SK-N-DZ (cell line): Measurements from ENCODE around the gene CLEC16A.
"Not testable (repeated sequence)": the region's sequence is repeated elsewhere in the genome, so short reads cannot be mapped to it uniquely, and the experiment has no call there.

Experiments used
- DNase-seq: peaks from one replicate; pipeline ENCODE4 v3.0.0-alpha.2; 2015; ENCODE audit warnings: low spot score

Gene CLEC16A

DNA sequence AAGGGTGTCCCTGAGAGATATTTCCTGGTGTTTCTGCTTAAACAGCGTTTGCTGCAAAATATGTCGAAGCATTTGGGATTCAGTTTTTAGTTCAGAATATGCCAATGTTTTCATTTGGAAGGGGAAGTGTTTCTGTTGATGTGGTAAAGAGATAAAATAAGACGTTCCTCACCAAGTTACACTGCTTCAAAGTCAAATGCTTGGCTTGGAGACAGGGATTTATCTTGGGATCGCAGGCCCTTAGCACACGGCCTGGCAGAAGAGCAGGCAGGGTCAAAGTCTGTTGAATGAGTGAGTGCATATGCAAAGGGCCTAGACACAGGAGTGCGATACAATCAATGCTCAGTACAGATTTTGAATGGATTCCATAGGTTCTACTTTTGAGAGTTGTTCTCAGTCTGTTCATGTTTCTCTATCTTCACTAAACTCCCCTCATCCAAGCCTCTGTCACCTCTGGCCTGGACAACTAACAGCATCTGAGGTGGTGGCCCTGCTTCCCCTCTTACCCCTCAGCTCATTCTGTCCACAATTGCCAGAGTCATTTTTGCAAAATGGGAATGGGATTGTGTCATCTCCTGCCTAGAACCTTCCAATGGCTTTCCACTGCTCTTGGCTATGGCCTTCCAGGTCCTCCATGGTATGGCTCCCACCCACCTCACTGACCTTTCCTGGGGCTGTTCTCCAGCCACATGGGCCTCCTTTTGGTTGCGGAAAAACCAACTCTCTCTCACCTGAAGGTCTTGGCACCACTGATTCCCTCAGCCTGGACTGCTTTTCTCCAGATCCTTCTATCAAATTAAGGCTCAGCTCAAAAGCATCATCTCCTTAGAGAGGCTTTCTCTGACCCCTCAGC lies 5.3 kb upstream of the CLEC16A start:
- no peak for DNase-seq

DNA sequence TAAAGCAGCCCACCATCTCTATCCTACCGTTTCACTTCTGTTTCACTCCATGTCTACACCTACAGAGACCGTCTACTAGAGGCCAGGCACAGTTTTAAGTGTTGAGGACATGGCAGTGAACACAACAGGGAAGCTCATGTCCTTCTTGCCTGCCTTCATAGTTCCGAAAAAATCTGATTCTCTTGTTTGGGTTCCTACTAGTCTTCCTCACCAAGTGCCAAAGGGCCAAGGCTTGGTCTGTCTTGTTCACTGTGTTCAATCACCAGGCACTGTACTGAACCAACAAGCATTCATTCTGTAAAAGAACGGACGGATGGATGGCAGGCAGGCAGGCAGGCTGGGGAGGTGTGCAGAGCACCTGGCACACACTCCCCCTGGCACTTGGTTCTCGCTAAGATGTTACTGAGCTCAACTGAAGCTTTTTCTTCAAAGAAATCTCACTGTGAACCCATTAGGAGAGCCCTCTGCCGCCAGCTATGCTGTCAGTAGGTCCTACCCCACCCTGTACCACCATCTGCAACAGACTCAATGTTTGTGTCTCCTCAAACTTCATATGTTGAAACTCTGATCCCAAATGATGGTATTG lies 4.6 kb upstream of the CLEC16A start:
- DNase-seq: no peak

DNA sequence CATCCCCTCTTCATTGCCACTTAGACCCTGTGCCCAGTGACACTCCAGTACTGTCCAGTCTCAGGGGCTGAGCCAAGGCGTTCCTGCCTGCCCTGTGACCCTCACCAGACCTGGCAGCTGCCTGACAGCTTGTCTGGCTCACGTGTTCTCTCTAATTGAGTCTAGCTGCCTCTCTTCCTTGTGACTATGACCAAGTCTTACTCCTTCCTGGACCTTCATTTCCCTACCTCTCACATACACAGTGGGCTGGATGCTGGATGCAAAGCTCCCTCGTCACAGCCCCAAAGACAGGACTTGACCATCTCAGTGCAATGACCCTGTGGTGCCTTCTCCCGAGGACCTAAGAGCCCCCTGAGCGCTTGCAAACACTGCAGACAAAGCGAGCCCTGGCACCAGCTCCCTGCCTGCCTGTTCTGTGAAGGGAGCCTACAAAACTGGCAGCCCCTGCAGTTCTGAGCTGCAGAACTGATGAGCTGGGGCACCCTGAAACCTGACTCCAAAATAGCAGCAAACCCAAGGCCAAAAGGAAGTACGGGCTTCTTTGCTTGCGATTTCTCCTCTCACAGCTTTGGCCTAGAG lies 3.8 kb upstream of the CLEC16A start:
- no peak for DNase-seq

DNA sequence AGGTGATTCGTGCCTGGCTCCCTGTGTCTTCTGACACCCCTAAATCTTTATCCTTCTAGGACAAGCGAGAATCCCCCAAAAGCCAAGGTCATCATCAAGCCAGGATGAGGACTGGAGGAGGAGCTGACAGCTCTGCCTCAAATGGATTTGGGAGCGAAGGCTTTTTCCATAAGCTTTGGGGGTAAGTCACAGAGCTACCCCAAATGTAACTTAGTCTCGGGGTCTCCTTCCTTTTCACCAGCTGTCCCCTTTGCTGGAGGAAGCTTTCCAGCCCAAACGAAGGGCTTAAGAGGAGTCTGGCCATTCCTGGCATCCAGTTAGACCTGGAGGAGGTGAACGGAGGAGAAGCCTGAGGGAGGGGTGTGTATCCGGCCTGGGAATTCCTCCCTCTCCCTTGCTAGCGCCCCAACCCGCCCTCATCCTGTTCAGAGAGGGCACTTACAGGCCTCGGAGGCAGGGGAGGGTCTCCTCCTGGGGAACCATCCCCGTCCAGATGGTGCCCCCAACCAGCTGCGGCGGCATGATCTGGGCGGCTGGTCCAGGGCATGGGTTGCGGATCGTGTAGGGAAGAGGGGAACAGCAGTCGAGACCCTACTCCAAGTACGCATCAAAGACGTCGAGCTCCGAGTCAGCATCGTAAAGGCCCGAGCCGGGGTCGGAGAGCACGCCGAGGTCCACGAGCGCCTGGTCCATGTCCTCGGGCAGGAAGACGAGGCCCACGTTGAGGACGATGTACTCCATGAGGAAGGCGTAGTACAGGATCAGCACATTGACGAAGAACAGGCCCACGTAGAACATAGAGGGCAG lies 3.0 kb upstream of the CLEC16A start:
- DNase-seq: no peak

DNA sequence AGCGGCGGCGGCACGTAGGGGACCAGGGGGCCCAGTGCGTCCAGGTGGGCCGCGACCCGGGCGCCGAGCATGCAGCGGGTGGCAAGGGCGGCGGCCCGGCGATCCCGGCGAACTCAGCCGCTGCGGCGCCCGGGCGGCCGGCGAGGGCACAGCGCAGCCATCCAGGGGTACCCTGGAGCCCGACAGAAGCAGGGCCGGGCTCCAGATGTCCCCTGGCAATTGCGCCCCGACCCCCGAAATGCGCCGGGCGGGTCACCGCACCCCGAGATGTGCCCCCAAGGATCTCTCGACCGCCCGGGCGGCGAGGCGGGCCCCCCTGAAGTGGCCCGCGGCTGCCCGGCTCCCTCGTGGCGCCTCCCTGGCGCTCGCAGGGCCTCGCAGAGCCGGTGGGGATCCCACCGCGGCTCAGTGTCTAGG lies 2.4 kb upstream of the CLEC16A start:
- DNase-seq: not testable (repeated sequence)

DNA sequence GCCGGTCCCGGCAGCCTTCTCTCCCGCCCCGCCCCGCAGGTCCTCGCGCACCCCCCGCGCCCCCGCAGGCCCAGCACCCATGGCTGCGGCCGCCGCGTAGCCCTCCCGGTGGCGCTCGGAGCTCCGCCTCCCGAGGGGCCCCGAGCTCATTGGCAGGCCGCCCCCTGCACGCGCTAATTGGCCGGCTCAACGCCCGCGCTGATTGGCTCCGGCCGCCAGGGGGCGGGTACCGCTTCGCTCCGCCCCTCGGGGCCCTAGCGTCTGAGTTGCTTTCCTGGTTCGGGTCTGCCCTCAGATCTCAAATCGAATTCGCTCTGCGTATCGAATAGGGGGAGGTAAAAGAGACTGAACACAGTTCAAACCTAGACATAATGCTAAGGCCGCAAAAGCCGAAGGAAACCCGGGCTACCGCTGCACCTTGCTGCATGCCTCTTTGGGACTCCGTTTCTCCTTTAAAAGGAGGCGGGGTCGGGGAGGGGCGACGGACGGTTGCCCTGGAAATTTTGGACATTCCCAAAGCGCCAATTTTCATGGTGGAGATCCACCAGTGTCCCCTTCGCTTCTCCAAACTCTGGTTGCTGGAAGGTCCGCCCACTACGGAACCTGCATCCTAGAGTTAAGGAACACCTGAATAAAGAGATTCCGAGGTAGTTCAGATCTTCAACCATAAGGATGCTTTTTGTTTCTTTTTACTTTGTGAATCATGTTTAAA lies 1.9 kb upstream of the CLEC16A start, which contains the start of gene DEXI:
Gene DEXI, minus strand, starts transcription at position 117 of the 712 bp plus-strand sequence. CDS start 463 bp downstream, outside the sequence.
- DNase-seq: peak; percentile 89

DNA sequence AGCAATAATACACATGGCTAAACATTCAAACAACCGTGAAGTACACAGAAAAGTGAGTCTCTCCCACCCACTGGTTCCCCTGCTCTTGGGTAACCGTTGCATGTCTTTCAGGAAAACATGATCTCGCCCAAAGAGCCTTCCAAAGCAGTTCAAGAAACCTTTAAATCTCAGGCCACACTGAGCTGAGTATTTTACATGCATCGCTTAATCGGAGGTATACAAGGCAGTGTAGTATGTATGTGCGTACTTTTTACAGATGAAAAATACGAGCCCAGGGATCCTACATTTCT lies 1.4 kb upstream of the CLEC16A start:
- no peak for DNase-seq

DNA sequence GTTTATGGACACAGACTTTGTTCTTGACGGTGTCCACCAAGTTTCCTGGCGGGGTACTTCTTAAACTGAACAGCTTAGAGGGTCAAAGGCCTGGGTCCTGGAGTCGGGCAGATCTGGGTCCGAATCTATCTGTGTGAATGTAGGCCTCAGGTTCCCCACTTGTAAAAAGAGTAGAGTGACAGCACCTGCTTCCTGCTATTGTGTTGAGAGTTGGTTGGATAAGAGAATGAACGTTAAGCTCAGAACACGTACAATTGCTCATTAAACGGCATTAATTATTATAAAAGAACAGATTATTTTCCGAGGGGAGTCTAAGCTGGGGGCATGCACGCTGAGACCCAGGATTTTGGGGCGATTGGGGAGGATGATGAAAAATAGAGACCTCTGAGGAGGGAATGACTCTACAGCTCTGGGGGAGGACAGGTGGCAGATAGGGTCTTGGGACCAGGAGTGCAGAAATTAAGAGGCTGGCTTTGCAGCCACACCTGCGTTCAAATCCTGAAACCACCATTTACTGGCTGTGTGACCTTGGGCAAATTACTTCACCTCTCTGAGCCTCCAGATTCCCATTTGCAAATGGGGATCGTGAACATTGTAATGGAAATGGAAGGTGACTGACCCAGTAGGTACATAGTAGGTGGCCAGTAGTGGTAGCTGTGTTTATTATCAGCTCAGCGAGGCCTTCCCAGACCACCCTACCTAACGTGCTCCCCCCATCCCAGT lies 862 bp downstream of the CLEC16A start:
- DNase-seq: no peak

DNA sequence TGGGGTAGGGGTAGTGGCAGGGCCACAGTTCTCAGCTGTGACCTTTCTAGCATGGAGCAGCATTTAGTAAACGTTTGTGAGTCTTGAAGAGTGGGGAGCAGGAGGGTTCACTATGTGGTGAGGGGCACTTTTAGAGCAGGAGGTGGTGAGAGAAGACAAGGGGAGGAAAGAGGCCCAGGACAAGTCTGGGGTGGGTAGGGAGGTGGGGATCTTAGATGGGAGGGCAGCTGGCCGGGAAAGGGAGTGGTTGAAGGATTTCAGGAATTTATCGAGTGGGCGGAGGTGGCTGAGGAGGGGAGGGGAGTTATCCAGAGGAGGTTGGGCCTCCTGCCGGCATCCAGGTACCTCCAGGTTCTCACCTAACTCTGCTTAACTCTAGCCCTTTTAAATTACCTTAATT lies 1.9 kb downstream of the CLEC16A start:
- DNase-seq: no peak

DNA sequence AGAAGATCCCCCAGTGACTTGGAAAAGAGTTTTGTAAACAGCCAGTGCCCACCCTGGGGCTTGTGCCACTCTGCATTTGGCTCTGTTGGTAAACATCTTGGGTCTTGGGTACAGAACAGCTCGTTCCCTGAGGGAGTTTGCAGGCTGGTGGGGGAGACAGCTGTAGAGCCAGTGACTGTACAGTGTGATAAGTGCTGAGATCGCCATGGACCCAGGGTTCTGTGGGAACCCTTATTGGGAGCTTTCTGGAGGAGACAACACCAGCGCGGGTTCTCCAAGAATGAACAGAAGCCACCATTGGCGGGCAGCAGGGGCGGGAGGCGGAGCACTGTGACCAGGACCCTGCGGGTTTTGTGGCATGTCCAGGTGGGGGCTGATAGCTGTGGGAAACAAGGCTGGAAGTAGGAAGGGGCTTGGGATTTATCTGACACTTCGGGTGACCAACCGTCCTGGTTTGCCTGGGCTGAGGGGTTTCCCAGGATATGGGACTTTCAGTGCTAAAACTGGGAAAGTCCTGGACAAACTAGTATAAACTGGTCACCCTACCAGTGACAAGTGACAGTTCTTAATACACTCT lies 2.9 kb downstream of the CLEC16A start:
- DNase-seq: no peak

DNA sequence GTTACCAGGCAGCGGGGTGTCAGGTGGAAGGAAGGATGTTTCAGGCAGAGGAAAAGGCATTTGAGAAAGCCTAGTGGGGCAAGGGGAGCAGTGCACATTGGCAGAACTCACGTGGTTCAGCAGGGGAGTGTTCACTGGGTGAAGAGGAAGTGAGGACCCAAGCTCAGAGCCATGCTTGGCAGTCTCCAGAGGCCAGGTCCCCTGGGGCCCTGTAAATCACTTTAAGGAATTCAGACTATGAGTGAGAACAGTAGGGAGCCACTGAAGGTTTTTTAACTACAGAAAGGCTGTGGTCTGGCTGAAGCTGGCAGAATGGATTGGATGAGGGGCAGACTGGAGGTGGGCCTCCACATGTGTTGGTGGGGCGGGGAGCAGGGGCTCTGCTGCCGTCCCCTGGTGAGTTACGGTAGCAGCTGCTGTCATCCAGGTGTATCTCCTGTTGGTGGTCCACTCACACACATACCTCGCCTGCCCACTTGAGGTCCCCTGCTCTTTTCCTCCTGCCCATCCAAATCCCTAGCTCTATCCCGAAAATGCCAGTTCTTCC lies 5.1 kb downstream of the CLEC16A start:
- DNase-seq: no peak

DNA sequence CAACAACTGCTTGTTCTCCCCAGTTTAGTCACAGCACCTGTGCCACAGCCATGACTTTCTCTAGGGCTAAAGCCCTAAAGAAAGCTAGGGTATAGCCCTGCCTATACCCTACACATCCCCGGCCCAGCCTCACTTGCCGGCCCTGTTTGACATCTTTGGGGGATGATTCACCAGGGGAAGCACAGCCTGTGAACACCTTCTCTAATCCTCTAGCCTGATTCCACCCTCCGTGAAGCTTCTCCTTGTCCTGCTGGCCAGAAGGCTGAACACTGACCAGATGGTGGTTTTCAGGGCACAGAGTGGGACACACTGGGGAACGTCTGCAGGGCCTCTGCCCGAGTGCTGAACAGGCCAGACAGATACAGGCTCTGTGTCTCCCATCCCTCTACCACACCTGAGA lies 6.0 kb downstream of the CLEC16A start:
- DNase-seq: no peak

DNA sequence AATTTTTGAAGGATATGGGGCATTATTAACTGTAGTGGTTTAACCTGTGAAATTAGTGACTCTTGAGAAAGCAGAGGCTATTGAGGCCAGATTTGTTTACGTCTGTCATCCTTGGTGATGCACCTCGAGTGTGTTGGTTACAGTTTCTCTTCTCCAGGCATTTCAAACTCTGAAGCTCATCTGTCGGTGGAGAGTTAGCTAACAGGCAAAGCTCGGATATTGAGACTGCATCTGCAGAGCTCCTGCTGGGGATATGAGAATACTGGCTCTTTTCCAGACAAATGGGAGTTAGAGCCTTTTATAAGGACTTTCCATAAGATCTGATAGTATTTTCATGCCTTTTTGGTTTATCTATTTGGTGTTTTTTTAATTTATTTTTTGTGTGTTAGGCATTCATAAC lies 6.7 kb downstream of the CLEC16A start:
- DNase-seq: no peak

DNA sequence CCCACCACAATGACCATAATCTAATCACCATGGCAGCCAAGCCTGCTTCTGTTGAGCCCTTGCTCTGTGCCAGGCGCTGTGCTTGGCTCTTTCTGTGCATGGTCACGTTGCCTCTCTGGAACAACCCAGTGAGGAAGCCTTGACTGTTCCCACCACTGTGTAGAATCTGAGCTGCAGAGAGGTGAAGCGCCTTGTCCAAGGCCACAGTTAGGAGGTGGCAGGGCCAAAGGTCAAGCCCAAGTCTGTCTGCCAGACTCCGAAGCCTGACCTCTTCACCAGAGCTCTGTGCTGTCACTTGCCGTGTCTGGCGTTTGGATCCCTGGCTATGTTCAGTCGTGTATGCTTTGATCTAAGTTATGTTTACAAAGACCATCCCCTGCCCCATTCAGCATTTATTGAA lies 10.5 kb downstream of the CLEC16A start:
- DNase-seq: no peak

DNA sequence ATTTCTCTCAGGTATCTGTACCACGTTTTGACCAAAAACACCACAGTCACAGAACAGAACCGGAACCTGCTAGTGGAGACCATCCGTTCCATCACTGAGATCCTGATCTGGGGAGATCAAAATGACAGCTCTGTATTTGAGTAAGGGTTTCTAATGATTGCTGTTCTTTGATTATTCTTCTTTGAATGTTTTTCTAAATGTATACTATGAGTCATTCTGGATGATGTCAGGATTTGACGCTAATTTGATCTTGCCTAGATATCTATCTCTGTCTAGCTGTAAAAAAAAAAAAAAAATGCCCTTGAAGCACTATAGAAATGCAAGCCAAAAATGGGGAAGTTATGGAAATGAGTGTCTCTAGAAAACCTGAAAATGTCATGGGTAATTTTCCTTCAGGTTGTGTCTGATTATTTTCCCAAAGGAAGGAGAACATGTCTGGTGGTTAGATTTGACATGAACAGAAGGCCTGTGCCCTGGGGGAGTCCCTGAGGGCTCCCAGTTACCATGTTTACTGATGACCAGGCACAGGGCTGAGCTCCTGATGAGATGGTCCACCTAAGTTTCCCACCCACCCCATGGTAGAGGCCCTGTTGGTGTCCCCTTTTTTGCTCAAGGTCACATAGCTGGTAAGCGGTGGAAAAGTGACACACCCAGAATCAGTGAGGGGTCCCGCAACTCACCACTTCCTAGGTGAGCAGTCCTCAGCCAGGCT lies 13.6 kb downstream of the CLEC16A start:
- peak; percentile 53 for DNase-seq

DNA sequence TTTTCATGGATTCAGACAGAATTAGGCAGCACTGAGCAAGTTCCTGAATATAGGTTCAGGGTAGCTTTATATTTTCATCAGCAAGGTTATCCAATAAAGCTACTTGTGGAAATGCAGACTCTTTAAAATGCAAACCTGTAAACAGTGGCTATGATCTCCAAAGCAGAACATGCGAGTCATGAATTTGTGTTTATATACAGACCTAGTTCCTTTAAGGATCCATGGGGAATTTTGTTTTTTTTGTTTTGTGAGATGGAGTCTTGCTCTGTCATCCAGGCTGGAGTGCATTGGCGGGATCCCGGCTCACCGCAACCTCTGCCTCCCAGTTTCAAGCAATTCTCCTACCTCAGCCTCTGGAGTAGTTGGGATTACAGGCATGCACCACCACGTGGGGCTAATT lies 14.8 kb downstream of the CLEC16A start:
- no peak for DNase-seq

DNA sequence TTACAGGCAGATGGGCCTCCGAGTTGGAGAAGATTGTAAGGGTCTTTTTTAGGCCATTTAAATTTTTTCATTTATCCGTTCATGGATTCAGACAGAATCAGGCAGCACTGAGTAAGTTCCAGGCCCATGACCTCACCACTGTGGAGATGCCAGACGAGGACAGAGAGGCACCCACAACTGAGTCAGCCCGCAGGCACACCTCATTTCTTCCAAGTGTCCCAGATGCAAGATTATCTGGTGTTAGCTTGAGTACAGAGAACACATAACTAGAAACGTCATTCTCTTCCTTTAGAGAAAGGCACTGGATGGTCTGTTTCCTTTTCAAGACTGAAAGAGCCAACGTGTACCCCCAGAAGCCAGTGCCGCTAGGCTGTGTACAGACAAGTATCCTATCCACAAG lies 16.9 kb downstream of the CLEC16A start:
- no peak for DNase-seq

DNA sequence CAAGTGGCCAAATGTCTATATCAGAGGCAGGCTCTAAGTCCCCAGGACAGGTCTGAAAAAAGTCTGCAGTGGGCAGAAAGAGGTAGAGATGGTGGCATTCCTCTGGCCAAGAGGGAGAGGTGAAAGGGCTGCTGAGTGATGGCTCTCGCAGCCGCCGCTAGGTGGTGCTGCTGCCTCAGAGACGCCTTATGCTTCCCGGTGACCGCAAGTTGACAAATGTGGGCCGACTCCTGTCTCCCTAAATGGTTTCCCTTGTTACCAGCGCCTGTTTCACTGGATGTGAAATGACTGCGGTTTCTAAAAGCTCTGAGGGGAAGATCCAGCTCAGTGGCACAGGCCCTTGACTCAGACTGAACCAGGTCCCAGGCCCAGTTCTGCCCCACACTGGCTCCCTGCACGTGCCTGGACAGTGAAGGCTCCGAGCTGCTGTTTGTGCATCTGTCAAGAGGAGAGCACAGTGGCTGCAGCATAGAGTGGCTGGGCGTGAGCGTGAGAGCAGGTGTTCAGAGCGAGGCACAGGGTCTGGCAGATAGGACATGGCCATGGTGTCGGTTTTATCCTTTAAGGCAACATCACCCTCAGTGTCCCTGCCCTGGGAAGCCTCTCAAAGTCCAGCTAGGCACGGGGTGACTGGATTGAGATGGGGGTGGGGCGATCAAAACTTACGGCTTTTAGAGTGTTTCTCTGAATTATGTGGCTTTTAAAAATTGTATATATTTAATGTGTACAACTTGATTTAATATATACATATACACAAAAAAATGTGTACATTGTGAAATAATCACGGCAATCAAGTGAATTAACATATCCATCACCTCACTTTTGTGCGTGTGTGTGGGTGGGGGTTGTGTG lies 19.9 kb downstream of the CLEC16A start:
- peak; percentile 73 for DNase-seq

DNA sequence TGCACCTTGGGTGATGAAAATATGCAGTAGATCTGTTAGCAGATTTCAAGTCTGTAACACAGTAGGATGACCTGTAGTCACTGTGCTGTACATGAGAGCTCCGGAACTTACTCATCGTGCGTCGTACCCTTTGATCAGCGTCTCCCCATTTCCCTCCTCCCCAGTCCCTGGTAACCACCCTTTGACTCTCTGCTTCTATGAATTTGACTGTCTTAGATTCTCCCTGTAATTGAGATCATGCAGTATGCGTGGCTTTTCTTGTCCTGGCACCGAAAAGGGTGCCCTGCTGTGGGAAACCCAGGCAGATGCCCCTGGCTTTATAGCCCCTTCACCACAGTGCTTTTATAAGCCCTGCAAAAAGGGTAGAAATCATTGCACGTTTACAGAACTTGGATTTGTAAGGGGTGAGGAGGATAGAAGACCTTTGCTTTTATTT lies 20.5 kb downstream of the CLEC16A start:
- DNase-seq: no peak
